PFSK-1 (cell line): ENCODE measurements around the gene KTN1.

Experiments used
- FOXP2 ChIP-seq: optimal IDR thresholded peaks from 2 replicates; pipeline ENCODE3; 2011; ENCODE audit warnings: borderline replicate concordance, control low read depth, inconsistent platforms; ENCODE audit not compliant: insufficient read depth; ENCODE audit errors: extremely low read length, extremely low read depth
- POLR2AphosphoS5 ChIP-seq: IDR thresholded peaks from 2 replicates; pipeline ENCODE4 v1.6.1; 2012; ENCODE audit warnings: low read depth, mild to moderate bottlenecking, control low read depth, low read length, moderate library complexity
- SIN3A ChIP-seq: IDR thresholded peaks from 2 replicates; pipeline ENCODE4 v1.6.1; 2012; ENCODE audit warnings: mild to moderate bottlenecking, low read length, moderate library complexity, borderline replicate concordance; ENCODE audit not compliant: insufficient read depth
- TAF1 ChIP-seq: IDR thresholded peaks from 2 replicates; pipeline ENCODE4 v1.6.1; 2012; ENCODE audit warnings: low read length, control low read depth, borderline replicate concordance; ENCODE audit not compliant: insufficient read depth
- TF ChIP-seq, protein P1 (sequence below), 2 experiments: IDR thresholded peaks; 2 replicates each; pipeline versions ENCODE4 v1.6.1 to v1.8.0; 2011 to 2012; ENCODE audit warnings: low read depth in 2 of 2, low read length in 2 of 2, control low read depth in 1 of 2, inconsistent platforms in 1 of 2, mild to moderate bottlenecking in 1 of 2, moderate library complexity in 1 of 2; ENCODE audit not compliant: insufficient read depth in 1 of 2

The KTN1 gene

DNA sequence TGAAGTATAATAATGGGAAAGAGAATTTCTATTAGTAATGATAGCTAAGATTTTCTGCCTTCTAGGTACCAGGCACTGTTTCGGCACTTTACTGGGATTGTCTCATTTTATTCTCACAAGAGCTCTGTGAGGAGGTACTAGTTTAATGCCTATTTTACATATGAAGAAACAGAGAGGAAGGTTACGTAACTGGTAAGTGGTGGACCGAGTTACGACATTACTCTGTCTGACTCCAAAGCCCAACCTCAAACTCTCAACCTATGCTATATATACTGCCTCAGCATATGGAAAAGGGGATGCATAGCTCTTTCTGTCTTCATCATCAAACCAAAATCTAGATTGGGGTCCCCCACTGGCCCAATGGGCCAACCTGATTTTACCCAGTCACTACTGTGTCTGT lies 133.5 kb downstream of the KTN1 start:
- TF ChIP-seq SIN3A (no peak), TAF1 (no peak), POLR2AphosphoS5 (no peak), FOXP2 (no peak)
- TF ChIP-seq, protein P1, sequence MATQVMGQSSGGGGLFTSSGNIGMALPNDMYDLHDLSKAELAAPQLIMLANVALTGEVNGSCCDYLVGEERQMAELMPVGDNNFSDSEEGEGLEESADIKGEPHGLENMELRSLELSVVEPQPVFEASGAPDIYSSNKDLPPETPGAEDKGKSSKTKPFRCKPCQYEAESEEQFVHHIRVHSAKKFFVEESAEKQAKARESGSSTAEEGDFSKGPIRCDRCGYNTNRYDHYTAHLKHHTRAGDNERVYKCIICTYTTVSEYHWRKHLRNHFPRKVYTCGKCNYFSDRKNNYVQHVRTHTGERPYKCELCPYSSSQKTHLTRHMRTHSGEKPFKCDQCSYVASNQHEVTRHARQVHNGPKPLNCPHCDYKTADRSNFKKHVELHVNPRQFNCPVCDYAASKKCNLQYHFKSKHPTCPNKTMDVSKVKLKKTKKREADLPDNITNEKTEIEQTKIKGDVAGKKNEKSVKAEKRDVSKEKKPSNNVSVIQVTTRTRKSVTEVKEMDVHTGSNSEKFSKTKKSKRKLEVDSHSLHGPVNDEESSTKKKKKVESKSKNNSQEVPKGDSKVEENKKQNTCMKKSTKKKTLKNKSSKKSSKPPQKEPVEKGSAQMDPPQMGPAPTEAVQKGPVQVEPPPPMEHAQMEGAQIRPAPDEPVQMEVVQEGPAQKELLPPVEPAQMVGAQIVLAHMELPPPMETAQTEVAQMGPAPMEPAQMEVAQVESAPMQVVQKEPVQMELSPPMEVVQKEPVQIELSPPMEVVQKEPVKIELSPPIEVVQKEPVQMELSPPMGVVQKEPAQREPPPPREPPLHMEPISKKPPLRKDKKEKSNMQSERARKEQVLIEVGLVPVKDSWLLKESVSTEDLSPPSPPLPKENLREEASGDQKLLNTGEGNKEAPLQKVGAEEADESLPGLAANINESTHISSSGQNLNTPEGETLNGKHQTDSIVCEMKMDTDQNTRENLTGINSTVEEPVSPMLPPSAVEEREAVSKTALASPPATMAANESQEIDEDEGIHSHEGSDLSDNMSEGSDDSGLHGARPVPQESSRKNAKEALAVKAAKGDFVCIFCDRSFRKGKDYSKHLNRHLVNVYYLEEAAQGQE (IDR thresholded peaks at IDR 0.05; ENCODE audit: insufficient read depth in 1 of 2, low read depth in 2 of 2, low read length in 2 of 2) = no peak

DNA sequence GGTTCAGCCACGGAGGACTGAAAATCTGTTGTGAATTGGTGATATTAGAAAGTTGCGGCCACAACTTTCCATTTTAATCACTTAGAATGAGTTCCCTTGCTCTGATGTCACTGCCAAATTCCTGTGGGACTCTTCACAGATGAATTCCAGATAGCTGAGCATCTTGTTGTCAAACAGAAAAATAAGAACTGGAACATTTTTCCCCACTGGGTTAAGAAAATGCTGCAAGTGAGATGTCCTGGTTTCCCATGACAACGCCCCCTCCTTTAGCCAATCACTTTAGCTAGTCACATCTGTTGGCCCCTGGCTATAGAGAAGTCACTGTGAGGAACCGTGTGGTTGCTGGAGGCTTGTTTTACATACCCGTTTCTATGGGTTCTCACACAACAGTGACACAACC lies 135.9 kb downstream of the KTN1 start:
- TF ChIP-seq FOXP2 (no peak), TAF1 (no peak), POLR2AphosphoS5 (no peak), SIN3A (no peak)
- TF ChIP-seq, protein P1 (IDR thresholded peaks at IDR 0.05; ENCODE audit: insufficient read depth in 1 of 2, low read depth in 2 of 2, low read length in 2 of 2) = no peak

DNA sequence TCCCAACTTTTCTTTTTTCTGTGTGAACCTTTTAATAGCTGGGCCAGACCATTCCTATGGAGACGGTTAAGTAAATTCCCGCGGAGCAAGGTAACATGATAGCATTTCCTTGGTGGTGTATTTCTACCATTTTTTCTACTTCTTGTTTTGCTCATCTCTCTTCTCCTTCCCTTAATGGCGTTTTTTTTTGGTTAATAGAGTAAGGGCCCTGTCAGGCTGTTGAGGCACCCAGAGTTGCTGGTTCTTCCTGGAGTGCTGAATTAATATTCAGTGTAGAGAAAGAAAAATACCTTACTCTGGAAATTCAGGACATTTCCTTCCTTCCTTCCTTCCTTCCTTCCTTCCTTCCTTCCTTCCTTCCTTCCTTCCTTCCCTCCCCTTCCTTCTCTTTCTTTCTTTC lies 137.6 kb downstream of the KTN1 start:
- no peak for TF ChIP-seq POLR2AphosphoS5

DNA sequence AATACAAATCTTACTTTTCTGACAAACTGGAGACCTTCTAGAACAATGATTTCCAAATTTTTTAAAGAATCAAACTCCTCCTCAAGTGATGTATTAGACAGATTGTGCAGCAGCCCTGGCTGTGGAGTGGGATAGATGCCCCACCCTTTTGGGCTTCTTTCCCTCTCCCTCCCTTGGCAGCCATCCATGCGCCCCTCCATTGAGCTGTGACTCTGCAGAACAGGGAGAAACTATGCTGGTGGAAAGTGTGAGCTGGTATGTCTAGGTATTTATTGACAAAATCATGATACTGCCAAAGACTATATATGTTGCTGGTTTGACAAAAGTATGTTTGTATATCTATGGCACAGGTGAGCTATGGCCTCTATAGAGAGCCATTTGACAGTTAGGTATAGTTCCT lies 138.5 kb downstream of the KTN1 start:
- TF ChIP-seq FOXP2 (no peak), TAF1 (no peak), SIN3A (no peak), POLR2AphosphoS5 (no peak)
- TF ChIP-seq, protein P1 (IDR thresholded peaks at IDR 0.05; ENCODE audit: insufficient read depth in 1 of 2, low read depth in 2 of 2, low read length in 2 of 2) = no peak

DNA sequence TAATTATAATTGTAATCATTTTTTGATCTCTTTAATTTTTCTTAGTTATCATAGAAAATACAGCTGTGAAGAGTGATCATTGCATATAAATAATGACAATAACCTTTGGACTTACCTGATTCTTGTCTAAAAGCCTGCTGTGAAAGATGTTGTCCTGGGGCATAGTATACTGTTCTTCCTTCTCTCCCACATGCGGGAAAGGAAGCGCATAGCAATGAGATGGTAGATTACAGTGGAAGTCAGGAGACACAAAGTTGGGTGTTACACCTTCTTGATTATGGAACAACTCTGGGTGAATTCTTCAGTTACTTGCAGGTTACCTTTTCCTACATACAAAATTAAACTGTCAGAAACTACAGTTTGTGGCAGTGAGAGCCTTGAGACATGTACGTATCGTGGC lies 140.8 kb downstream of the KTN1 start:
- TF ChIP-seq SIN3A = no peak

DNA sequence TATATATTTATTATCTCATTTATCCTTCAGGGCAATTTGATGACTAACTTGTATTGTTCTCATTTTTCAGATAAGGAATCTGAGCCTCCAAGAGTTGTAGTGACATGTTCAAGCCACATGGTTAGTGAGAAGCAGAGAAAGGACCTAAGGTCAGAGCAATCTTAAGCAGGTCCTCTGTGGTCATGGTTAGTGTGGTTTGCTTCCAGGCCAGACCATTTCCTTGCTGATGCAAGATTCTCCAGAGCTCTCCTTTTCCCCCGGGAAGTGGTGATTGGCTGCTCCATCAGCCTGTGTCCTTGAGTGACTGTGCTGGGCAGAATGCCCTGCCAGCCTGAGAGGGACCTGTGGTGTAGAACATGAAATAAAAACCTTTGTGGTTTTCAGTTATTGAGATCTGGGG lies 141.3 kb downstream of the KTN1 start:
- TF ChIP-seq SIN3A (no peak), FOXP2 (no peak), TAF1 (no peak), POLR2AphosphoS5 (no peak)
- TF ChIP-seq, protein P1 (IDR thresholded peaks at IDR 0.05; ENCODE audit: insufficient read depth in 1 of 2, low read depth in 2 of 2, low read length in 2 of 2) = no peak
